Esophagus muscularis mucosa (tissue), 4 donors: ENCODE measurements around the gene NXPH3. TPM values are rescaled to one million over a fixed set of nuclear protein-coding genes. Genes with fewer than 3 reads are reported as not detected.

Experiments
- DNase-seq: peaks from one replicate; pipeline ENCODE4 v3.0.0-alpha.2; 2017; ENCODE audit errors: extremely low spot score
- H3K27ac ChIP-seq, 4 donors: fragments of 200-600 bp; sonication (generic); replicated peaks in 1 of 4; 1 replicate in 3 of 4; 2 replicates in 1 of 4; pipeline ENCODE4 v1.5.1; 2016 to 2019; ENCODE audit warnings: mild to moderate bottlenecking in 1 of 4
- H3K27me3 ChIP-seq, 4 donors: fragments of 200-600 bp; sonication (generic); one replicate each; pipeline versions ENCODE4 v1.5.1 to v1.6.0; 2016 to 2019
- H3K36me3 ChIP-seq, 4 donors: fragments of 200-600 bp; sonication (generic); one replicate each; pipeline ENCODE4 v1.5.1; 2016 to 2019
- H3K4me1 ChIP-seq, 4 donors: fragments of 200-600 bp; sonication (generic); one replicate each; pipeline ENCODE4 v1.5.1; 2016 to 2019
- H3K4me3 ChIP-seq, 4 donors: fragments of 200-600 bp; sonication (generic); 1 replicate in 2 of 4; 2 replicates in 2 of 4; pipeline ENCODE4 v1.5.1; 2016 to 2019; ENCODE audit warnings: mild to moderate bottlenecking in 4 of 4, moderate library complexity in 1 of 4
- H3K9me3 ChIP-seq, 4 donors: fragments of 200-600 bp; sonication (generic); 1 replicate in 3 of 4; 2 replicates in 1 of 4; pipeline ENCODE4 v1.5.1; 2016 to 2019
- EP300 ChIP-seq: sonication (generic); formaldehyde crosslinking; IDR thresholded peaks from one replicate; pipeline ENCODE4 v1.6.1; 2017; ENCODE audit warnings: antibody characterized with exemption
- POLR2A ChIP-seq: fragments of 450-650 bp; IDR thresholded peaks from one replicate; pipeline ENCODE4 v1.6.1; 2017; ENCODE audit warnings: antibody characterized with exemption, moderate library complexity, mild to moderate bottlenecking, low read depth
- POLR2AphosphoS5 ChIP-seq, 2 donors: sonication (generic); formaldehyde crosslinking; IDR thresholded peaks; one replicate each; pipeline ENCODE4 v1.6.1; 2017; ENCODE audit warnings: antibody characterized with exemption in 2 of 2
- WGBS: methylation state at CpG from one replicate; pipeline ENCODE4 v1.1.5; 2018; 5-methylcytosine and 5-hydroxymethylcytosine counted together
- intact Hi-C: fragments of 100-400 bp; cut with DNase I; formaldehyde crosslinking; loops from one replicate; pipeline ENCODE4 v1.15.1; 2023
- total RNA-seq, 4 donors: library from RNA; depleted of rRNA; stranded (reverse); fragments of >200 nt; gene quantifications; one replicate each; pipeline versions ENCODE4 v1.1.0 to v1.2.1, GENCODE V29; 2016
- TF ChIP-seq, protein P1 (sequence below), 3 experiments: fragments of 200-600 bp in 2 of 3; fragments of 450-650 bp in 1 of 3; sonication (generic) in 2 of 3; IDR thresholded peaks; one replicate each; pipeline ENCODE4 v1.5.1; 2017 to 2019; ENCODE audit warnings: antibody characterized with exemption in 3 of 3, mild to moderate bottlenecking in 2 of 3, moderate library complexity in 1 of 3

NXPH3 gene
- total RNA-seq = 10 to 100 TPM; 12.6 to 37.8 (median 21.2) TPM

GRCh38 chr17:49575679-49576087 is at the start of gene NXPH3:
TSS of gene NXPH3 (plus strand) at chr17:49575871. CDS start at chr17:49576220, 349 bp downstream.
- no peak for DNase-seq
- intact Hi-C loops = loop anchor here (5.0 to 10.0 kb wide), 2 partner anchors 37 to 419 kb away; partner anchors contain the start of gene DLX3

DNA sequence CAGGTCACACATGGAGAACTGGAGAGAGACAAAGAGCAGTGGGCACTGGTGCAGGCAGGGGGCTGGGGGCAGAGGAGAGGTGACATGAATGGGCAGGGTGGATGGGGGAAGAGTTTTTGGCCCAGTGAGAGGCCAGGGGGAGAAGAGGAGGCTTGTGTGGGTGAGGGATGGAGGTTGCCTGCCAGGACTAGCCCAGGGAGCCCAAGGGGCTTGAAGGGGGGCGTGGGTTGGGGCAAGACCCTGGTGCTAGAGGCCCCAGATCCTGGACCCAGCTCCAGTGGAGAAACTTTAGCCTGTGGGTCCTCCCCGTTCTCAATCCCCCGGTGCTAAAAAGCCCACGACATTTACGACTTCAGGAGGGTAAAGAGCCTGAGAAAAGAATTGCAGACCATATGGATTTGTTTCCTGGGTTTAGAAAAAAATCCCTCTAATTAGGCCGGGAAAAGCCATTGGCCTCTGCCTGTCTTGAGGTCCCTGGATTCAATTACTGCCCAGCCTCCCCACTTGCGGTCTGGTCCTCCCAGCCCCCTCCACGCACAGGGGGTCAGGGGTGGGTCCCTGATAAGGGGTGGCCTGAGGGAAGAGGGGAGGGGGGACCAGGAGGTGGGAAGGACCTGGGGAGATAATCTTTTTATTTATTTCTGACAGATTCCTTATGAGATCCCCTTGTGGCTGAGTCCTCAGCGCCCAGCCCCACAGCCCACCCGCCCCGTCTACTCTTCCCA is 47.6 kb upstream of the NXPH3 start:
- no peak for DNase-seq
- Histone ChIP-seq H3K36me3 (no peaks in the 10 kb centered on the region), H3K27me3 (peaks cover 0 to 8% (median 0%) of the 10 kb centered on the region in 4 donors), H3K9me3 (no peaks in the 10 kb centered on the region), H3K4me1 (no peaks in the 10 kb centered on the region), H3K27ac (no peak overlapping the region), H3K4me3 (no peak overlapping the region)
- intact Hi-C loops = no loop called here
- TF ChIP-seq POLR2A = no peak
- TF ChIP-seq, protein P1, sequence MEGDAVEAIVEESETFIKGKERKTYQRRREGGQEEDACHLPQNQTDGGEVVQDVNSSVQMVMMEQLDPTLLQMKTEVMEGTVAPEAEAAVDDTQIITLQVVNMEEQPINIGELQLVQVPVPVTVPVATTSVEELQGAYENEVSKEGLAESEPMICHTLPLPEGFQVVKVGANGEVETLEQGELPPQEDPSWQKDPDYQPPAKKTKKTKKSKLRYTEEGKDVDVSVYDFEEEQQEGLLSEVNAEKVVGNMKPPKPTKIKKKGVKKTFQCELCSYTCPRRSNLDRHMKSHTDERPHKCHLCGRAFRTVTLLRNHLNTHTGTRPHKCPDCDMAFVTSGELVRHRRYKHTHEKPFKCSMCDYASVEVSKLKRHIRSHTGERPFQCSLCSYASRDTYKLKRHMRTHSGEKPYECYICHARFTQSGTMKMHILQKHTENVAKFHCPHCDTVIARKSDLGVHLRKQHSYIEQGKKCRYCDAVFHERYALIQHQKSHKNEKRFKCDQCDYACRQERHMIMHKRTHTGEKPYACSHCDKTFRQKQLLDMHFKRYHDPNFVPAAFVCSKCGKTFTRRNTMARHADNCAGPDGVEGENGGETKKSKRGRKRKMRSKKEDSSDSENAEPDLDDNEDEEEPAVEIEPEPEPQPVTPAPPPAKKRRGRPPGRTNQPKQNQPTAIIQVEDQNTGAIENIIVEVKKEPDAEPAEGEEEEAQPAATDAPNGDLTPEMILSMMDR (IDR thresholded peaks at IDR 0.05) = no peak
- no peak for TF ChIP-seq POLR2AphosphoS5 (IDR thresholded peaks at IDR 0.05)
- TF ChIP-seq EP300 = no peak
- 87% methylated on average over 11 of the region's 11 CpGs for WGBS

More at GRCh38 chr17:49575679-49576087, at the start of gene NXPH3:
- H3K27me3 ChIP-seq = no peaks in the 10 kb centered on the region
- no peak for TF ChIP-seq EP300
- TF ChIP-seq, protein P1 (IDR thresholded peaks at IDR 0.05) = peak; percentile 69 to 92 (median 80)
- no peak for TF ChIP-seq POLR2A
- WGBS = no CpG with 5 or more reads among the region's 55 CpGs
- peak within 1 kb of the TSS; percentile 61 to 91 (median 86) for H3K4me3 ChIP-seq
- H3K36me3 ChIP-seq = peaks cover 0 to 11% (median 0%) of the 10 kb centered on the region in 4 donors
- H3K27ac ChIP-seq = peak within 1 kb of the TSS; percentile 84 to 91 (median 88)
- H3K4me1 ChIP-seq = peaks cover 25 to 59% (median 51%) of the 10 kb centered on the region in 4 donors
- no peaks in the 10 kb centered on the region for H3K9me3 ChIP-seq

DNA sequence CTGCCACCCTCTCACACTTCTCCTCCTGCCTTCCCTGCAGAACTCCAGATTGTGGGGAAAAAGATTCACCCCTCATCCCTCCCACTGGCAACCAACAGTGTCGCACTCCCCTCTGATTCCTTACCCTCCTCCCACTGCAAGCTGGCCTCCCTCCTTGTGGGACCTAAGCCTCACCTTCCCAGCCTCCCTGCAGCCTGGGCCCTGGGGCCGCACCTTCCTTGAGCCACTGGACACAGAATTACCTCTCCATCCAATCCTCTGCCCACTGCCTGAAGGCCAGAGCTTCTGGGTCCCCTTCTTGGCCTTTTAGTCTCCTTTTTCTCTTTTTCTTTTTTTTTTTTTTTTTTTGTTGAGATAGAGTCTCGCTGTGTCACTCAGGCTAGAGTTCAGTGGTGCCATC is 46.7 kb upstream of the NXPH3 start:
- Histone ChIP-seq H3K36me3 (no peaks in the 10 kb centered on the region), H3K27ac (no peak overlapping the region), H3K9me3 (no peaks in the 10 kb centered on the region), H3K4me3 (no peak overlapping the region), H3K4me1 (no peaks in the 10 kb centered on the region), H3K27me3 (peaks cover 0 to 17% (median 0%) of the 10 kb centered on the region in 4 donors)
- DNase-seq = no peak
- TF ChIP-seq EP300 = no peak
- TF ChIP-seq, protein P1 (IDR thresholded peaks at IDR 0.05) = no peak
- TF ChIP-seq POLR2A = no peak
- no peak for TF ChIP-seq POLR2AphosphoS5 (IDR thresholded peaks at IDR 0.05)
- 96% methylated on average over 3 of the region's 3 CpGs for WGBS
- intact Hi-C loops = no loop called here

GRCh38 chr17:49530118-49530517 is 45.6 kb upstream of the NXPH3 start:
- TF ChIP-seq, protein P1 (IDR thresholded peaks at IDR 0.05) = no peak
- no peak for TF ChIP-seq EP300
- TF ChIP-seq POLR2AphosphoS5 (IDR thresholded peaks at IDR 0.05) = no peak
- TF ChIP-seq POLR2A = no peak
- intact Hi-C loops = no loop called here

More at GRCh38 chr17:49530118-49530517, 45.6 kb upstream of the NXPH3 start:
- no peak overlapping the region for H3K4me3 ChIP-seq
- H3K27ac ChIP-seq = no peak overlapping the region
- no peaks in the 10 kb centered on the region for H3K4me1 ChIP-seq
- no peak for DNase-seq
- H3K36me3 ChIP-seq = no peaks in the 10 kb centered on the region
- 96% methylated on average over 1 of the region's 1 CpG for WGBS
- H3K9me3 ChIP-seq = no peaks in the 10 kb centered on the region
- H3K27me3 ChIP-seq = peaks cover 0 to 17% (median 0%) of the 10 kb centered on the region in 4 donors
